HCT116 (cell line): ENCODE data around the gene KIF5A.

Experiments
- EZH2phosphoT487 ChIP-seq: fragments of 200-600 bp; IDR thresholded peaks from 2 replicates; pipeline ENCODE4 v1.6.1; 2018; ENCODE audit warnings: antibody characterized with exemption, borderline replicate concordance
- JUND ChIP-seq: IDR thresholded peaks from 2 replicates; pipeline ENCODE4 v1.6.1; 2012
- POLR2A ChIP-seq: IDR thresholded peaks from 2 replicates; pipeline ENCODE4 v1.7.0; 2011; ENCODE audit warnings: borderline replicate concordance; ENCODE audit not compliant: insufficient read depth, insufficient read length; ENCODE audit errors: extremely low read depth
- POLR2AphosphoS5 ChIP-seq: IDR thresholded peaks from 2 replicates; pipeline ENCODE4 v1.6.1; 2011; ENCODE audit warnings: mild to moderate bottlenecking, low read depth, low read length, moderate library complexity
- TF ChIP-seq, protein P1 (sequence below), 3 experiments: fragments of 200-600 bp in 1 of 3; sonication (generic) in 1 of 3; IDR thresholded peaks in 2 of 3; conservative IDR thresholded peaks in 1 of 3; 2 replicates each; pipeline ENCODE4 v1.5.1; 2012 to 2017; ENCODE audit warnings: low read depth in 2 of 3, low read length in 2 of 3, antibody characterized with exemption in 1 of 3, borderline replicate concordance in 1 of 3, control low read depth in 1 of 3, mild to moderate bottlenecking in 1 of 3, mixed read lengths in 1 of 3, mixed run types in 1 of 3, moderate library complexity in 1 of 3; ENCODE audit not compliant: insufficient read depth in 1 of 3

GRCh38 chr12:57568838-57569237, 19.0 kb downstream of the KIF5A start:
- TF ChIP-seq JUND (no peak), EZH2phosphoT487 (no peak), POLR2A (no peak), POLR2AphosphoS5 (no peak)
- TF ChIP-seq, protein P1, sequence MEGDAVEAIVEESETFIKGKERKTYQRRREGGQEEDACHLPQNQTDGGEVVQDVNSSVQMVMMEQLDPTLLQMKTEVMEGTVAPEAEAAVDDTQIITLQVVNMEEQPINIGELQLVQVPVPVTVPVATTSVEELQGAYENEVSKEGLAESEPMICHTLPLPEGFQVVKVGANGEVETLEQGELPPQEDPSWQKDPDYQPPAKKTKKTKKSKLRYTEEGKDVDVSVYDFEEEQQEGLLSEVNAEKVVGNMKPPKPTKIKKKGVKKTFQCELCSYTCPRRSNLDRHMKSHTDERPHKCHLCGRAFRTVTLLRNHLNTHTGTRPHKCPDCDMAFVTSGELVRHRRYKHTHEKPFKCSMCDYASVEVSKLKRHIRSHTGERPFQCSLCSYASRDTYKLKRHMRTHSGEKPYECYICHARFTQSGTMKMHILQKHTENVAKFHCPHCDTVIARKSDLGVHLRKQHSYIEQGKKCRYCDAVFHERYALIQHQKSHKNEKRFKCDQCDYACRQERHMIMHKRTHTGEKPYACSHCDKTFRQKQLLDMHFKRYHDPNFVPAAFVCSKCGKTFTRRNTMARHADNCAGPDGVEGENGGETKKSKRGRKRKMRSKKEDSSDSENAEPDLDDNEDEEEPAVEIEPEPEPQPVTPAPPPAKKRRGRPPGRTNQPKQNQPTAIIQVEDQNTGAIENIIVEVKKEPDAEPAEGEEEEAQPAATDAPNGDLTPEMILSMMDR (IDR thresholded peaks at IDR 0.05 in 2 of 3, conservative IDR thresholded peaks at IDR 0.05 in 1 of 3; ENCODE audit: borderline replicate concordance in 1 of 3, insufficient read depth in 1 of 3, low read depth in 2 of 3, low read length in 2 of 3), result no peak
